T-helper 17 cell (primary cell): ENCODE measurements around the gene HPGDS. TPM values are rescaled to one million over a fixed set of nuclear protein-coding genes. Genes with fewer than 3 reads are reported as not detected.
"Not testable (repeated sequence)": the region's sequence is repeated elsewhere in the genome, so short reads cannot be mapped to it uniquely, and the experiment has no call there.

Experiments used
- ATAC-seq: fragments of 150-1000 bp; cut with Tn5 transposase; 2 replicates; pipeline ENCODE4 v1.10.0; 2021; ENCODE audit warnings: mild to moderate bottlenecking, moderate library complexity
- DNase-seq, 3 donors: peaks; one replicate each; pipeline versions ENCODE4 v3.0.0 to v3.0.0-alpha.2; 2020 to 2021
- H3K9me3 ChIP-seq: one replicate; pipeline ENCODE4 v1.7.0; 2013; ENCODE audit warnings: low read length, mild to moderate bottlenecking; ENCODE audit not compliant: control insufficient read depth, poor library complexity, severe bottlenecking
- H3K27ac Mint-ChIP-seq: one replicate; pipeline ENCODE4 v1.8.0; 2022; ENCODE audit warnings: mild to moderate bottlenecking, moderate library complexity, mixed read lengths
- H3K27me3 Mint-ChIP-seq: one replicate; pipeline ENCODE4 v1.8.0; 2022; ENCODE audit warnings: mixed read lengths
- H3K36me3 Mint-ChIP-seq: one replicate; pipeline ENCODE4 v1.8.0; 2022; ENCODE audit warnings: low read depth, mixed read lengths
- H3K4me1 Mint-ChIP-seq: one replicate; pipeline ENCODE4 v1.8.0; 2022; ENCODE audit warnings: mild to moderate bottlenecking, mixed read lengths
- H3K4me3 Mint-ChIP-seq: one replicate; pipeline ENCODE4 v1.8.0; 2022; ENCODE audit warnings: mild to moderate bottlenecking, moderate library complexity, mixed read lengths
- total RNA-seq, 4 donors: library from RNA in 2 of 4; stranded (reverse) in 2 of 4; gene quantifications; one replicate each; pipeline ENCODE4 v1.2.3 and lab custom pipeline; 2022 to 2026

The HPGDS gene
- total RNA-seq, 2 donors from 2014 or later: 0.37 TPM; not detected in 1

GRCh38 chr4:94293981-94294380 lies 48.7 kb downstream of the HPGDS start:
- H3K4me1 Mint-ChIP-seq, H3K27me3 Mint-ChIP-seq, H3K4me3 Mint-ChIP-seq, H3K27ac Mint-ChIP-seq, H3K36me3 Mint-ChIP-seq, H3K9me3 ChIP-seq, DNase-seq, ATAC-seq: not testable (repeated sequence)

GRCh38 chr4:94290245-94290644 lies 52.4 kb downstream of the HPGDS start:
- Mint-ChIP-seq H3K4me3 (no peak overlapping the region), H3K36me3 (peaks cover 16% of the 10 kb centered on the region), H3K27me3 (no peaks in the 10 kb centered on the region), H3K4me1 (peaks cover 9% of the 10 kb centered on the region), H3K27ac (no peak overlapping the region)
- H3K9me3 ChIP-seq: no peaks in the 10 kb centered on the region
- ATAC-seq: no peak
- DNase-seq: no peak

DNA sequence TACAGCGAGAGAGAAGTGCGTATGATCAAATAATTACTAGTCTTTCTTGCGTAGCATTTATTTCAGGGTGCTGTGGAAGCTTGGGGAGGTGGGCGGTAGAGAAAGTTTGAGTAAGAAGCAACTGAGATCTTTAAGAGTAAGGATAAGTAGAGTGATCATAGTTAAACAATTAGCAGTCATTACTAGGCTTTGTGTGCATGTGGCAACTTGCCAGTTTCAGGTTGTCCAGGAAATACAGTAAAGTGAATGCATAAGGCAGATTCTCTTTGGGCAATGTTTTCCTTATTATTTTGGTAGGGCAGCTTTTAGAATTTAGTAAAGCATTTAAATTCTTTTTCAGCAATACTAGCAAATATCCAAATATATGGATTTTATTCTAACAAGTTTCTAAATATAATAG lies 57.0 kb downstream of the HPGDS start:
- ATAC-seq (no peak), DNase-seq (no peak)
- Mint-ChIP-seq H3K4me3 (no peak overlapping the region), H3K27me3 (no peaks in the 10 kb centered on the region), H3K36me3 (peaks cover 10% of the 10 kb centered on the region), H3K4me1 (peaks cover 7% of the 10 kb centered on the region), H3K27ac (no peak overlapping the region)
- no peaks in the 10 kb centered on the region for H3K9me3 ChIP-seq

DNA sequence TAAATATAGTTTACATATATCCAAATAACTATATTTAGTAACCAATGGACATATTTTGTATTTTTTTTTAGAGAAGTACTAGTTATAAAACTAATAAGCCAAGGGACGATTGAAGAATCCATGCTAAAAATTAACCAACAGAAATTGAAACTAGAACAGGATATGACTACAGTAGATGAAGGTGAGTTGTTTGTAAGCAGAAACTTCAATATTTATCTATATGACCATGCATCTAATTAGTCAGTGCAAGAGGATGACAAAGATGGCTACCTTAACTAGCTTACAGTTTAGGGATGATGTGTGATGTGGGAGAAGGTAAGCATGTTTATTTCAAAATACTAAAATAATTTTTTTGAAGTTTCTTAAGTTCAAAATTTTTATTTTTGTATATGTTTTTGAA lies 57.7 kb downstream of the HPGDS start:
- peaks cover 4% of the 10 kb centered on the region for H3K4me1 Mint-ChIP-seq
- no peak for DNase-seq
- H3K36me3 Mint-ChIP-seq: peaks cover 6% of the 10 kb centered on the region
- no peaks in the 10 kb centered on the region for H3K9me3 ChIP-seq
- H3K27ac Mint-ChIP-seq: no peak overlapping the region
- no peak for ATAC-seq
- no peaks in the 10 kb centered on the region for H3K27me3 Mint-ChIP-seq
- no peak overlapping the region for H3K4me3 Mint-ChIP-seq

- Mint-ChIP-seq H3K27ac (peak overlapping the region; percentile 8), H3K4me1 (no peaks in the 10 kb centered on the region), H3K27me3 (no peaks in the 10 kb centered on the region), H3K36me3 (peaks cover 5% of the 10 kb centered on the region), H3K4me3 (no peak overlapping the region)
- no peaks in the 10 kb centered on the region for H3K9me3 ChIP-seq
- DNase-seq: no peak
- ATAC-seq: no peak
Measured at GRCh38 chr4:94278781-94279180, 63.9 kb downstream of the HPGDS start.

GRCh38 chr4:94277534-94277933 lies 65.1 kb downstream of the HPGDS start:
- Mint-ChIP-seq H3K27me3 (no peaks in the 10 kb centered on the region), H3K27ac (no peak overlapping the region), H3K4me3 (no peak overlapping the region), H3K36me3 (peaks cover 7% of the 10 kb centered on the region), H3K4me1 (no peaks in the 10 kb centered on the region)
- no peaks in the 10 kb centered on the region for H3K9me3 ChIP-seq
- ATAC-seq (no peak), DNase-seq (no peak)

- peaks cover 7% of the 10 kb centered on the region for H3K36me3 Mint-ChIP-seq
- ATAC-seq (no peak), DNase-seq (no peak)
- no peak overlapping the region for H3K27ac Mint-ChIP-seq
- H3K27me3 Mint-ChIP-seq: no peaks in the 10 kb centered on the region
- no peaks in the 10 kb centered on the region for H3K4me1 Mint-ChIP-seq
- no peaks in the 10 kb centered on the region for H3K9me3 ChIP-seq
- no peak overlapping the region for H3K4me3 Mint-ChIP-seq
Measured at GRCh38 chr4:94276204-94276603, 66.4 kb downstream of the HPGDS start.

DNA sequence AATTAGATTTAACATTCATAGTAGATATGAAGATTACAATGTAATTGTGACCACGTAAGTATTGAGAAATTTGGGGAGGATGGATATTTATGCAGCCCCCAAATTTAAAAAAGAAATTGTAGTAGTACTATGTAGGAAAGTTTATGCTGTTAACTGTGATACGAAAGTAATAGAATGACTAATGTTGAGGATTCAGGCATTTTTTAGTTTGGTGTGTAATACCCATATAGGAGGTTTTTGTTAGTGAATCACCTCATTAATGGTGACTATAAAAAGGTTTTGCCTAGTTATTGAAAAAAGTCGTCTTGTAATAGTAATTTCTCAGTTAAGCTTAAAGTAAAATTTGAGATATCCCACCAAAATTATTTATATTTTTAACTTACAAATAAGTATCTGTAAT lies 67.7 kb downstream of the HPGDS start:
- Mint-ChIP-seq H3K36me3 (peaks cover 7% of the 10 kb centered on the region), H3K27me3 (no peaks in the 10 kb centered on the region), H3K4me3 (no peak overlapping the region), H3K27ac (no peak overlapping the region), H3K4me1 (no peaks in the 10 kb centered on the region)
- ATAC-seq (no peak), DNase-seq (no peak)
- no peaks in the 10 kb centered on the region for H3K9me3 ChIP-seq

- Mint-ChIP-seq H3K4me1 (no peaks in the 10 kb centered on the region), H3K36me3 (peaks cover 2% of the 10 kb centered on the region), H3K4me3 (no peak overlapping the region), H3K27me3 (no peaks in the 10 kb centered on the region), H3K27ac (no peak overlapping the region)
- DNase-seq (no peak), ATAC-seq (no peak)
- H3K9me3 ChIP-seq: no peaks in the 10 kb centered on the region
Measured at GRCh38 chr4:94271248-94271647, 71.4 kb downstream of the HPGDS start.

- Mint-ChIP-seq H3K36me3 (peaks cover 2% of the 10 kb centered on the region), H3K27me3 (no peaks in the 10 kb centered on the region), H3K27ac (peak overlapping the region; percentile 19), H3K4me1 (no peaks in the 10 kb centered on the region), H3K4me3 (no peak overlapping the region)
- ATAC-seq: no peak
- no peaks in the 10 kb centered on the region for H3K9me3 ChIP-seq
- DNase-seq: no peak
Measured at GRCh38 chr4:94267037-94267436, 75.6 kb downstream of the HPGDS start.

DNA sequence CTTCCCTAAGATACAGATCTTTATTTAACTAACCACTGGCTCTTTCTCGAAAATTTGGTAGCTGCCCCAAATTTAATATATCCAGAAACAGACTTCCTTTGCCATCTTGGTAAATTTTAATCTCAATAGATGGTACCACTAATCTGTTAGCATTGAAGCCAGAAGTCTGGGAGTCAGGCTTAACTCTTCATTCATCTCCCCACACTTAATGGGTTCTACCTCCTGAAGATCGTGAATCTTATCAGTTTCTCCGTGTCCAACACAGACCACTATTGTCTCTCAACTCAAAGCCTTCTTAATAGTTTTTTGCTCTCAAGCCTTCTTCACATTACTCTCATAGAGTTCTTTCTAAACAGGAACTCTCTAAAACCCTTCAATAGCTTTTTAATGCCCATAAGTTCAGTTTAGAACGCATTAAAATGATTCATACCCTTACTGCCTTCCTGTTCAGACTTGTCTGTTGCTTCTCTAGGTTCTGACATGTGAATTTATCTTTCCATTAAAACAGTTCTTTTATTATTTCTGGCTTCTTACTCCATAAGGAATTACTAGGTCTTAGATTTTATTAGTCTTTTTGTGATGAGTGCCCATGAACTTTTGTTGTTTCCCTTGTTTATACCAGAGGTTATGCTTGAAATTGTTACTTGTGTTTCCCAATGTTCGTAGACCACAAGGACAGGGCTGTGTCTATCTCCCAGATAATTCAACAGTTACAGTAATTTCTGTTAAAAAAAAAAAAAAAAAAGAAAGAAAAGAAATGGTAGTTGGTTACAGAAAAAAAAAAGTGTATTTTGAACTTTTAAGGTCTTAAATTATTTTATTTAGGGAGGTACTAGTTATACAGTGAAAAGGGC lies 80.2 kb downstream of the HPGDS start:
- no peaks in the 10 kb centered on the region for H3K9me3 ChIP-seq
- no peak overlapping the region for H3K27ac Mint-ChIP-seq
- no peak overlapping the region for H3K4me3 Mint-ChIP-seq
- no peak for ATAC-seq
- H3K4me1 Mint-ChIP-seq: peaks cover 4% of the 10 kb centered on the region
- no peak for DNase-seq
- H3K36me3 Mint-ChIP-seq: peaks cover 7% of the 10 kb centered on the region
- H3K27me3 Mint-ChIP-seq: no peaks in the 10 kb centered on the region

DNA sequence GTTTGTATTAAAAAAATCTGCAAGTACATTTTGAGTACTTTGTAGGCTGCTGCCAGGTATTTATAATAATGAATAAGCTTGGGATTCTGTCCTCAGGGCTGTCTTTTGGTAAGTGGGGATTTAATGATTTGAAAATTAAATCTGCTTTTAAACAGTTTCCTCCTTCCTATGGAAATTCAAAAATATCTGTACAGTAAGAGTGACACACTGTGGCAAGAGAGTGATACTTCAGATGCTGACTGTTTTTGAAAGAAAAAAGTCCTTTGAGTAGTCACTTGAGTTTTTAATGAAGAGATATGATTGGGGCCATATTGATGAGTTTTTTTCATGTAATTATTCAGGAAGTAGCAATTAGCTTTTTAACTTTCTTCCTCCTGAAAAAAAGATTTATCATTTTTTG lies 85.8 kb downstream of the HPGDS start:
- ATAC-seq: no peak
- Mint-ChIP-seq H3K27me3 (no peaks in the 10 kb centered on the region), H3K27ac (no peak overlapping the region), H3K36me3 (peaks cover 3% of the 10 kb centered on the region), H3K4me1 (peaks cover 4% of the 10 kb centered on the region), H3K4me3 (no peak overlapping the region)
- no peaks in the 10 kb centered on the region for H3K9me3 ChIP-seq
- no peak for DNase-seq

- Mint-ChIP-seq H3K36me3 (peaks cover 2% of the 10 kb centered on the region), H3K4me1 (peaks cover 4% of the 10 kb centered on the region), H3K27ac (no peak overlapping the region), H3K4me3 (no peak overlapping the region), H3K27me3 (no peaks in the 10 kb centered on the region)
- ATAC-seq (no peak), DNase-seq (no peak)
- H3K9me3 ChIP-seq: no peaks in the 10 kb centered on the region
Measured at GRCh38 chr4:94256144-94256783, 86.4 kb downstream of the HPGDS start.

- no peak overlapping the region for H3K4me3 Mint-ChIP-seq
- H3K27ac Mint-ChIP-seq: no peak overlapping the region
- H3K36me3 Mint-ChIP-seq: peaks cover 6% of the 10 kb centered on the region
- no peak for ATAC-seq
- peaks cover 3% of the 10 kb centered on the region for H3K4me1 Mint-ChIP-seq
- H3K9me3 ChIP-seq: no peaks in the 10 kb centered on the region
- H3K27me3 Mint-ChIP-seq: no peaks in the 10 kb centered on the region
- DNase-seq: no peak
Measured at GRCh38 chr4:94253036-94253435, 89.6 kb downstream of the HPGDS start.
